Measurements from ENCODE around the gene PAPLN. TPM values are rescaled to one million over a fixed set of nuclear protein-coding genes. Genes with fewer than 3 reads are reported as not detected.

PAPLN gene
- total and polyA plus RNA-seq, 2 of the 8 experiments (the other 6 are each of a cell fraction or from before 2014, with no cell fraction given), result 14.8 to 25.6 TPM

GRCh38 chr14:73231981-73232851 lies 5.1 kb upstream of the PAPLN start:
- Histone ChIP-seq H3K79me1 (ENCODE audit: low read depth, low read length) (no peaks in the 10 kb centered on the region), H4K8ac (ENCODE audit: extremely low read depth, insufficient read depth, low read length) (peak overlapping the region; percentile 77; the same call in 1 of the 2 replicates), H3K27ac (ENCODE audit: low read depth, low read length) (no peak overlapping the region), H3K27me3 (replicated peaks in 1 of 4; ENCODE audit: control insufficient read depth in 3 of 4, extremely low read depth in 1 of 4, insufficient read depth in 3 of 4, low read length in 3 of 4) (peaks cover 0 to 5% (median 4%) of the 10 kb centered on the region in 4 experiments; a peak in 5 of 7 replicates), H2BK20ac (ENCODE audit: low read length) (peak overlapping the region; percentile 88), H2BK12ac (ENCODE audit: low read depth, low read length) (peak overlapping the region; percentile 45), H2BK120ac (replicated peaks; ENCODE audit: low read depth, low read length) (peak overlapping the region; percentile 10), H3K23me2 (ENCODE audit: low read depth, low read length) (peaks cover 9% of the 10 kb centered on the region), H3K14ac (ENCODE audit: insufficient read length) (no peak overlapping the region), H3K9ac (replicated peaks in 1 of 4; ENCODE audit: extremely low read depth in 1 of 4, low read depth in 3 of 4, low read length in 3 of 4) (no peak overlapping the region), H3K18ac (ENCODE audit: extremely low read depth, low read length) (peak overlapping the region; percentile 40), H4K91ac (replicated peaks; ENCODE audit: insufficient read length, low read length) (no peak overlapping the region), H3K4me2 (ENCODE audit: insufficient read depth in 1 of 2, low read depth in 2 of 2, low read length in 2 of 2) (no peak overlapping the region), H3K36me3 (ENCODE audit: control insufficient read depth in 2 of 4, insufficient read depth in 4 of 4, low read length in 3 of 4) (no peaks in the 10 kb centered on the region; a peak in 2 of 8 replicates), H4K5ac (ENCODE audit: insufficient read length, low read depth, low read length) (no peak overlapping the region), H3K79me2 (ENCODE audit: control insufficient read depth in 1 of 2, insufficient read depth in 2 of 2, low read length in 2 of 2) (no peaks in the 10 kb centered on the region), H2BK15ac (ENCODE audit: low read length) (peak overlapping the region; percentile 93), H3K9me3 (ENCODE audit: insufficient read depth in 2 of 2, low read depth in 1 of 2, low read length in 1 of 2) (no peaks in the 10 kb centered on the region), H3K4ac (replicated peaks; ENCODE audit: insufficient read length, low read depth, low read length) (peak overlapping the region; percentile 36), H3K56ac (replicated peaks; ENCODE audit: insufficient read length, low read depth, low read length) (no peak overlapping the region), H3K4me1 (replicated peaks in 1 of 4; ENCODE audit: control insufficient read depth in 3 of 4, insufficient read depth in 4 of 4, low read length in 3 of 4) (peaks cover 6 to 49% (median 26%) of the 10 kb centered on the region in 4 experiments), H2AK5ac (ENCODE audit: low read depth, low read length) (no peak overlapping the region), H4K20me1 (replicated peaks in 1 of 2; ENCODE audit: control insufficient read depth in 1 of 2, insufficient read depth in 2 of 2, low read length in 2 of 2) (no peaks in the 10 kb centered on the region), H3K23ac (ENCODE audit: insufficient read length) (no peak overlapping the region), H3K4me3 (ENCODE audit: extremely low read depth in 1 of 4, insufficient read depth in 2 of 4, low read depth in 3 of 4, low read length in 4 of 4) (no peak overlapping the region), H2BK5ac (ENCODE audit: low read depth, low read length) (peak overlapping the region; percentile 56; the same call in 1 of the 2 replicates), H2AFZ (ENCODE audit: low read length) (peak overlapping the region; percentile 68; the same call in 1 of the 2 replicates)
- peak; percentile 45 for FAIRE-seq
- DNase-seq (ENCODE audit: low read depth in 1 of 2, low spot score in 2 of 2), result peak; percentile 47 to 81
- WGBS, 2 experiments (ENCODE audit: extremely low coverage in 1 of 2, insufficient coverage in 1 of 2, insufficient read length in 1 of 2, insufficient replicate concordance in 2 of 2, low coverage in 1 of 2, low lambda C conversion rate in 2 of 2, missing lambda C conversion rate in 1 of 2), result 79% methylated on average over 19 of the region's 19 CpGs; no CpG with 5 or more reads in 1 of the 2 experiments
- CTCF ChIA-PET (ENCODE audit: partially characterized antibody), result interaction anchor here (0.6 to 5.6 kb wide), 38 partner anchors 9 to 358 kb away, joined by 3 to 50 read pairs (median 5); no protein-coding TSS in a partner anchor
- POLR2A ChIA-PET (ENCODE audit: partially characterized antibody), result interaction anchor here (0.6 to 1.7 kb wide), 11 partner anchors 7 to 240 kb away, joined by 3 to 6 read pairs (median 3); partner anchors contain the start of genes NUMB and RBM25
- TF ChIP-seq CTCF (IDR thresholded peaks at IDR 0.05; ENCODE audit: control extremely low read depth in 1 of 3, insufficient read depth in 1 of 3, low read depth in 1 of 3, low read length in 3 of 3) (peak in 2 of 3 experiments; percentile 77 to 78; a peak in 3 of 4 replicates), RAD21 (IDR thresholded peaks at IDR 0.05 in 1 of 2, conservative IDR thresholded peaks at IDR 0.05 in 1 of 2; ENCODE audit: low read depth in 2 of 2, low read length in 2 of 2) (peak; percentile 76 to 86), SRF (IDR thresholded peaks at IDR 0.05; ENCODE audit: low read depth, low read length) (no peak), YY1 (IDR thresholded peaks at IDR 0.05; ENCODE audit: low read depth, low read length) (0 out of 2 replicates have a peak, but pooled peaks have one; percentile 4)

All from H1 (cell line).